K562 (cell line): ENCODE results near the gene SENP8. TPM values are rescaled to one million over a fixed set of nuclear protein-coding genes. Genes with fewer than 3 reads are reported as not detected.

Experiments used
- ATAC-seq: fragments of 200-7000 bp; cut with Tn5 transposase; 3 replicates; pipeline ENCODE4 v1.9.1; 2020; ENCODE audit warnings: moderate library complexity
- BruUV-seq: library from RNA; stranded (reverse); fragments of 400-500 nt; replicated peaks from 2 replicates; lab custom pipeline; 2021; lab: Mats Ljungman, UMichigan
- CTCF ChIA-PET: fragments of 300-600 bp; formaldehyde crosslinking; extraction: SDS; loops from one replicate; lab custom pipeline; 2021; ENCODE audit warnings: low intra/inter-chr PET ratio; lab: Yijun Ruan, JAX
- POLR2A ChIA-PET: fragments of 300-600, 350-650 bp; sonication (Branson Sonifier 250); formaldehyde crosslinking; extraction: SDS; loops from one replicate; lab custom pipeline; 2021; ENCODE audit warnings: antibody characterized with exemption, inconsistent platforms; lab: Yijun Ruan, JAX
- DNase-seq, 4 experiments: peaks; one replicate each; pipeline versions ENCODE4 v3.0.0 to v3.0.0-alpha.2; 2011 to 2018; ENCODE audit warnings: low spot score in 3 of 4, mixed read lengths in 3 of 4; ENCODE audit errors: extremely low read depth in 1 of 4
- FAIRE-seq: peaks from 2 replicates; lab custom pipeline; 2011; peaks lifted over from hg19 to GRCh38; lab: Jason Lieb, UNC
- H2AFZ ChIP-seq: 2 replicates; pipeline ENCODE4 v1.6.0; 2011; ENCODE audit warnings: low read depth, low read length, control low read depth, inconsistent platforms
- H3K27ac ChIP-seq: fragments of 200-600 bp; 3 replicates; pipeline ENCODE4 v1.8.0; 2011; ENCODE audit warnings: low read depth, mild to moderate bottlenecking, control low read depth, inconsistent platforms, low read length, moderate library complexity, mixed read lengths; ENCODE audit errors: extremely low read depth
- H3K27me3 ChIP-seq, 2 experiments: fragments of 300-600 bp in 1 of 2; 2 replicates in 1 of 2; 3 replicates in 1 of 2; pipeline versions ENCODE4 v1.6.0 to v1.8.0; 2011; ENCODE audit warnings: inconsistent platforms in 2 of 2, low read length in 2 of 2, mild to moderate bottlenecking in 1 of 2, mixed read lengths in 1 of 2, moderate library complexity in 1 of 2; ENCODE audit not compliant: control insufficient read depth in 2 of 2, insufficient read depth in 2 of 2
- H3K36me3 ChIP-seq: fragments of 300-600 bp; 3 replicates; pipeline ENCODE4 v1.8.0; 2011; ENCODE audit warnings: mild to moderate bottlenecking, low read length, inconsistent platforms; ENCODE audit not compliant: control insufficient read depth, insufficient read depth
- H3K4me1 ChIP-seq, 2 experiments: fragments of 200-600 bp in 1 of 2; replicated peaks in 1 of 2; 2 replicates in 1 of 2; 3 replicates in 1 of 2; pipeline versions ENCODE4 v1.5.1 to v1.8.0; 2011; ENCODE audit warnings: inconsistent platforms in 2 of 2, low read length in 2 of 2, mild to moderate bottlenecking in 1 of 2, mixed read lengths in 1 of 2, moderate library complexity in 1 of 2; ENCODE audit not compliant: control insufficient read depth in 2 of 2, insufficient read depth in 2 of 2
- H3K4me2 ChIP-seq: 2 replicates; pipeline ENCODE4 v1.6.1; 2011; ENCODE audit warnings: low read length, control low read depth, inconsistent platforms, mixed read lengths; ENCODE audit not compliant: insufficient read depth
- H3K4me3 ChIP-seq: fragments of 200-600 bp; sonication (generic), shearing (Covaris generic); 2 replicates; pipeline ENCODE4 v1.5.1; 2016; ENCODE audit warnings: control low read depth, inconsistent platforms
- H3K79me2 ChIP-seq: fragments of 200-600 bp; 3 replicates; pipeline ENCODE4 v1.8.0; 2011; ENCODE audit warnings: low read length, inconsistent platforms; ENCODE audit not compliant: control insufficient read depth, insufficient read depth
- H3K9ac ChIP-seq, 2 experiments: 2 replicates each; pipeline versions ENCODE4 v1.6.0 to v1.6.1; 2011; ENCODE audit warnings: low read depth in 2 of 2, low read length in 2 of 2, control low read depth in 1 of 2, inconsistent platforms in 1 of 2, mild to moderate bottlenecking in 1 of 2, mixed read lengths in 1 of 2; ENCODE audit not compliant: insufficient read depth in 1 of 2
- H3K9me1 ChIP-seq: one replicate; pipeline ENCODE4 v1.6.0; 2011; ENCODE audit warnings: inconsistent platforms, mild to moderate bottlenecking, low read length, moderate library complexity; ENCODE audit not compliant: control insufficient read depth, insufficient read depth
- H3K9me3 ChIP-seq: replicated peaks from 2 replicates; pipeline ENCODE4 v1.5.1; 2011; ENCODE audit warnings: low read depth, low read length, inconsistent platforms; ENCODE audit not compliant: control insufficient read depth, insufficient read depth
- H4K20me1 ChIP-seq: replicated peaks from 2 replicates; pipeline ENCODE4 v1.6.1; 2011; ENCODE audit warnings: low read length, inconsistent platforms, mixed read lengths; ENCODE audit not compliant: control insufficient read depth, insufficient read depth
- BRF1 ChIP-seq: IDR thresholded peaks from 3 replicates; pipeline ENCODE4 v1.6.1; 2011; ENCODE audit warnings: borderline replicate concordance, mild to moderate bottlenecking; ENCODE audit not compliant: insufficient read length; ENCODE audit errors: extremely low read depth
- HNRNPLL ChIP-seq: fragments of 200-400 bp; formaldehyde crosslinking; IDR thresholded peaks from 2 replicates; pipeline ENCODE4 v1.6.1; 2017; ENCODE audit warnings: low read length, low read depth, mild to moderate bottlenecking; ENCODE audit not compliant: poor library complexity, severe bottlenecking
- KLF16 ChIP-seq: IDR thresholded peaks from 2 replicates; pipeline ENCODE4 v1.6.1; 2016; ENCODE audit warnings: antibody characterized with exemption
- NCOR1 ChIP-seq: fragments of 450-650 bp; IDR thresholded peaks from 2 replicates; pipeline ENCODE4 v1.6.1; 2016; ENCODE audit warnings: mild to moderate bottlenecking, moderate library complexity
- SREBF2 ChIP-seq: sonication (generic); formaldehyde crosslinking; IDR thresholded peaks from 2 replicates; pipeline ENCODE4 v1.4.0; 2020; ENCODE audit warnings: mild to moderate bottlenecking, missing genetic modification reagents
- STAT5B ChIP-seq: fragments of 250-450 bp; sonication (Bioruptor Pico); IDR thresholded peaks from 2 replicates; pipeline ENCODE4 v1.8.0; 2021; ENCODE audit warnings: mild to moderate bottlenecking, inconsistent platforms
- TFE3 ChIP-seq: fragments of 450-650 bp; formaldehyde crosslinking; IDR thresholded peaks from 2 replicates; pipeline ENCODE4 v1.4.0; 2020; ENCODE audit warnings: mild to moderate bottlenecking, mixed read lengths
- TGIF2 ChIP-seq: sonication (generic); formaldehyde crosslinking; IDR thresholded peaks from 2 replicates; pipeline ENCODE4 v1.8.1; 2022; ENCODE audit warnings: mild to moderate bottlenecking, missing genetic modification reagents, moderate library complexity
- ZNF175 ChIP-seq: fragments of 200-800 bp; sonication (Bioruptor generic); IDR thresholded peaks from 2 replicates; pipeline ENCODE4 v1.6.1; 2016; ENCODE audit warnings: low read depth, mild to moderate bottlenecking, missing genetic modification characterization, missing compliant biosample characterization
- ZNF277 ChIP-seq: fragments of 250-450 bp; sonication (Bioruptor Pico); IDR thresholded peaks from 2 replicates; pipeline ENCODE4 v1.8.0; 2022; ENCODE audit warnings: inconsistent platforms, mild to moderate bottlenecking, moderate library complexity, borderline replicate concordance
- ZNF785 ChIP-seq: fragments of 250-450 bp; sonication (Bioruptor Pico); IDR thresholded peaks from 2 replicates; pipeline ENCODE4 v1.4.0; 2020; ENCODE audit warnings: mild to moderate bottlenecking
- WGBS: fragments of 100-300 bp; shearing (Covaris generic); methylation state at CpG from one replicate; pipeline ENCODE4 v1.1.6; 2016; ENCODE audit warnings: low coverage, mixed read lengths; ENCODE audit not compliant: insufficient coverage; ENCODE audit errors: missing lambda C conversion rate; 5-methylcytosine and 5-hydroxymethylcytosine counted together
- in situ Hi-C: fragments of 300-500 bp; cut with MboI; formaldehyde crosslinking; loops from 4 replicates; pipeline ENCODE4 v1.15.0; 2018; ENCODE audit warnings: inconsistent platforms, mixed read lengths
- intact Hi-C: fragments of 100-400 bp; cut with micrococcal nuclease; formaldehyde crosslinking; loops from 2 replicates; pipeline ENCODE4 v1.14.2; 2022
- polyA plus RNA-seq, 8 experiments: library from polyadenylated mRNA; depleted of rRNA in 4 of 8; stranded (reverse) in 5 of 8; unstranded in 3 of 8; fragments of >200 nt; fragmentation: Nextera tagmentation in 2 of 8; fragmentation: Illumina TruSeq in 1 of 8; extraction: Ambion mirVana in 2 of 8; extraction: Trizol in 1 of 8; gene quantifications; 2 replicates each; pipeline versions ENCODE4 v1.2.1 to v1.2.3, GENCODE V29; 2011 to 2014; ENCODE audit warnings: inconsistent platforms in 1 of 8, missing spikeins in 1 of 8
- total RNA-seq, 7 experiments: library from RNA; depleted of rRNA in 6 of 7; stranded (reverse); fragments of >200 nt in 6 of 7; fragmentation: Illumina TruSeq in 2 of 7; extraction: Trizol in 2 of 7; gene quantifications; 2 replicates each; pipeline versions ENCODE4 v1.2.1 to v1.2.3, GENCODE V29; 2011 to 2021; ENCODE audit warnings: low replicate concordance in 1 of 7
- TF ChIP-seq, protein P1 (sequence below): fragments of 450-650 bp; formaldehyde crosslinking; conservative IDR thresholded peaks from 2 replicates; pipeline ENCODE4 v1.4.0; 2022; ENCODE audit warnings: mild to moderate bottlenecking, missing genetic modification characterization
- TF ChIP-seq, protein P2 (sequence below): sonication (generic); formaldehyde crosslinking; IDR thresholded peaks from 2 replicates; pipeline ENCODE4 v1.8.0; 2022; ENCODE audit warnings: mild to moderate bottlenecking, missing genetic modification reagents
- TF ChIP-seq, protein P3 (sequence below): sonication (generic); formaldehyde crosslinking; IDR thresholded peaks from 2 replicates; pipeline ENCODE4 v1.8.1; 2023; ENCODE audit warnings: mild to moderate bottlenecking, missing genetic modification reagents

The SENP8 gene
- total and polyA plus RNA-seq, 9 of the 15 experiments (the other 6 are each of a cell fraction or from before 2014, with no cell fraction given): 1.4 to 5.4 (median 2.4) TPM

GRCh38 chr15:72173864-72174550 is 55.8 kb downstream of the SENP8 start:
- in situ Hi-C loops: no loop called here
- Histone ChIP-seq H3K9me1 (no peaks in the 10 kb centered on the region), H4K20me1 (peaks cover 13% of the 10 kb centered on the region; the same call in 1 of the 2 replicates), H3K27ac (no peak overlapping the region), H3K9ac (no peak overlapping the region), H3K36me3 (no peaks in the 10 kb centered on the region), H3K27me3 (peaks cover 36 to 82% of the 10 kb centered on the region in 2 experiments), H2AFZ (no peak overlapping the region), H3K9me3 (no peaks in the 10 kb centered on the region), H3K4me1 (peaks cover 0 to 5% of the 10 kb centered on the region in 2 experiments; a peak in 3 of 5 replicates), H3K79me2 (no peaks in the 10 kb centered on the region), H3K4me3 (no peak overlapping the region)
- BruUV-seq: no TSS peak
- POLR2A ChIA-PET: no interaction called here
- no peak for FAIRE-seq
- no peak for TF ChIP-seq HNRNPLL
- TF ChIP-seq TFE3 (CRISPR knock-in tag): no peak
- no peak for TF ChIP-seq KLF16
- TF ChIP-seq, protein P1, sequence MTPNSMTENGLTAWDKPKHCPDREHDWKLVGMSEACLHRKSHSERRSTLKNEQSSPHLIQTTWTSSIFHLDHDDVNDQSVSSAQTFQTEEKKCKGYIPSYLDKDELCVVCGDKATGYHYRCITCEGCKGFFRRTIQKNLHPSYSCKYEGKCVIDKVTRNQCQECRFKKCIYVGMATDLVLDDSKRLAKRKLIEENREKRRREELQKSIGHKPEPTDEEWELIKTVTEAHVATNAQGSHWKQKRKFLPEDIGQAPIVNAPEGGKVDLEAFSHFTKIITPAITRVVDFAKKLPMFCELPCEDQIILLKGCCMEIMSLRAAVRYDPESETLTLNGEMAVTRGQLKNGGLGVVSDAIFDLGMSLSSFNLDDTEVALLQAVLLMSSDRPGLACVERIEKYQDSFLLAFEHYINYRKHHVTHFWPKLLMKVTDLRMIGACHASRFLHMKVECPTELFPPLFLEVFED: no peak
- TF ChIP-seq SREBF2 (CRISPR knock-in tag): no peak
- no peak for TF ChIP-seq ZNF175 (CRISPR knock-in tag)
- no peak for TF ChIP-seq ZNF277 (CRISPR knock-in tag)
- TF ChIP-seq NCOR1: no peak
- TF ChIP-seq TGIF2 (CRISPR knock-in tag): no peak
- TF ChIP-seq ZNF785: no peak
- TF ChIP-seq, protein P2, sequence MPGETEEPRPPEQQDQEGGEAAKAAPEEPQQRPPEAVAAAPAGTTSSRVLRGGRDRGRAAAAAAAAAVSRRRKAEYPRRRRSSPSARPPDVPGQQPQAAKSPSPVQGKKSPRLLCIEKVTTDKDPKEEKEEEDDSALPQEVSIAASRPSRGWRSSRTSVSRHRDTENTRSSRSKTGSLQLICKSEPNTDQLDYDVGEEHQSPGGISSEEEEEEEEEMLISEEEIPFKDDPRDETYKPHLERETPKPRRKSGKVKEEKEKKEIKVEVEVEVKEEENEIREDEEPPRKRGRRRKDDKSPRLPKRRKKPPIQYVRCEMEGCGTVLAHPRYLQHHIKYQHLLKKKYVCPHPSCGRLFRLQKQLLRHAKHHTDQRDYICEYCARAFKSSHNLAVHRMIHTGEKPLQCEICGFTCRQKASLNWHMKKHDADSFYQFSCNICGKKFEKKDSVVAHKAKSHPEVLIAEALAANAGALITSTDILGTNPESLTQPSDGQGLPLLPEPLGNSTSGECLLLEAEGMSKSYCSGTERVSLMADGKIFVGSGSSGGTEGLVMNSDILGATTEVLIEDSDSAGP: no peak
- TF ChIP-seq BRF1: no peak
- TF ChIP-seq, protein P3, sequence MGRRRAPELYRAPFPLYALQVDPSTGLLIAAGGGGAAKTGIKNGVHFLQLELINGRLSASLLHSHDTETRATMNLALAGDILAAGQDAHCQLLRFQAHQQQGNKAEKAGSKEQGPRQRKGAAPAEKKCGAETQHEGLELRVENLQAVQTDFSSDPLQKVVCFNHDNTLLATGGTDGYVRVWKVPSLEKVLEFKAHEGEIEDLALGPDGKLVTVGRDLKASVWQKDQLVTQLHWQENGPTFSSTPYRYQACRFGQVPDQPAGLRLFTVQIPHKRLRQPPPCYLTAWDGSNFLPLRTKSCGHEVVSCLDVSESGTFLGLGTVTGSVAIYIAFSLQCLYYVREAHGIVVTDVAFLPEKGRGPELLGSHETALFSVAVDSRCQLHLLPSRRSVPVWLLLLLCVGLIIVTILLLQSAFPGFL (CRISPR knock-in tag): no peak
- TF ChIP-seq STAT5B (CRISPR knock-in tag): no peak
- TF ChIP-seq, all 486 proteins: peak for 0
- H3K4me2 ChIP-seq: no peak overlapping the region
- CTCF ChIA-PET: no interaction called here
- ATAC-seq: no peak; the same call in 2 of the 3 replicates
- no peak for DNase-seq
- intact Hi-C loops: no loop called here
- WGBS: 9% methylated on average over 12 of the region's 12 CpGs
